ENCODE data around the gene THBS4.
A peak's percentile ranks its signal among the peaks of the same experiment; 100 is the strongest.
"Not testable (repeated sequence)": the region's sequence is repeated elsewhere in the genome, so short reads cannot be mapped to it uniquely, and the experiment has no call there.

The THBS4 gene

GRCh38 chr5:80077051-80077714 is 42.0 kb downstream of the THBS4 start:
- no peak for ATAC-seq

DNA sequence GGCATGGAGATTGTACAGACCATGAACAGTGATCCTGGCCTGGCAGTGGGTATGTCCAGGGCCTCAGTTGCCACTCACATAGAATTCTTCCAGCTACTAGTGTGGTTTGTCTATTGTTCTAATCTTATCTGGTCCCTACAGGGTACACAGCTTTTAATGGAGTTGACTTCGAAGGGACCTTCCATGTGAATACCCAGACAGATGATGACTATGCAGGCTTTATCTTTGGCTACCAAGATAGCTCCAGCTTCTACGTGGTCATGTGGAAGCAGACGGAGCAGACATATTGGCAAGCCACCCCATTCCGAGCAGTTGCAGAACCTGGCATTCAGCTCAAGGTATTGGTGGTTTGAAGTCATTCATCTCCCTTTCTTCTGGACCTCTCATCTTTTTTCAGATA is 43.8 kb downstream of the THBS4 start:
- no peak for ATAC-seq

DNA sequence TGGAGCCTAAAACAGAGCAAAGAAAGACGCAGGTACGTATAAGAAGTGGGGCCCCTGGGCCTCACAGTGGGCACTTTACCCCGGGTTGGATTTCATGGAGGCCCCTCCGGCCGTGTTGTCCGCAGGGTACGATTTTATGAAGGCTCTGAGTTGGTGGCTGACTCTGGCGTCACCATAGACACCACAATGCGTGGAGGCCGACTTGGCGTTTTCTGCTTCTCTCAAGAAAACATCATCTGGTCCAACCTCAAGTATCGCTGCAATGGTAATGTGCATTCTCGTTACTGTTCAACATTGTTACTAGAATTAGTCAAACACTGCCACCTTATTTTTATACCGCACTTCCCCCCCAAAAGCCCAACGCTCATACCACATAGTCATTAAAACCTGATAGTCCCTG is 47.1 kb downstream of the THBS4 start:
- no peak for ATAC-seq

GRCh38 chr5:80082731-80083100 is 47.6 kb downstream of the THBS4 start:
- ATAC-seq: peak in 1 of 2 donors; percentile 61

DNA sequence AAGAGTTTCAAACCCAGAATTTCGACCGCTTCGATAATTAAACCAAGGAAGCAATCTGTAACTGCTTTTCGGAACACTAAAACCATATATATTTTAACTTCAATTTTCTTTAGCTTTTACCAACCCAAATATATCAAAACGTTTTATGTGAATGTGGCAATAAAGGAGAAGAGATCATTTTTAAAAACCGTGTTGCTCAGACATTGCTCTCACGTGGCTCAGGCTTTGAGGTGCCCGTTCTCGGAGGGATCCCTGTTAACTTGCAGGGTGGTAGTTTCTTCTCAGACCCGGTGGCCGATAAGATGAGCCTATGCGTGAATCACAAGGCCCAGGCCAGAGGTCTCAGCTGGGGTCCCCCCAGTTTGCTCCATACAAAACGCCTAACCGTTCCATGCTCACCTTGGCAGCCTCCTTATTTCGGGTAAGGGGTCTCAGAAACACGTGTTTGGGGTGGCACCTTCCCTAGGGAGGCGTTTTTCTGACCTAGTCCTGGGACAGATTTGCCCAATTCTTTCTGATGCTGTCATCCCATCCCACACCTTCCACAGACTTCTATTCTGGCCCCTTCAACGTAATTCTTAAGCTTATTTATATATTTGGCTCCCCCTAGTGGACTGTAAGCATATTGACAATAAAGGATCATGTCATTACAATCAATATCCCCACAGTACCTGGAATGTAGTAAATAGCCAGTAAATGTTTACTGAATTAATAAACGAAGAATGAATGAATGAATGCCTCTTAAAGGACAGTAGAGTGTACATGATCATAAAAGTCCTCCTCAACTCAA is 48.1 kb downstream of the THBS4 start:
- ATAC-seq: peak; percentile 69 to 81

GRCh38 chr5:80090884-80091166 is 55.7 kb downstream of the THBS4 start:
- ATAC-seq: no peak

DNA sequence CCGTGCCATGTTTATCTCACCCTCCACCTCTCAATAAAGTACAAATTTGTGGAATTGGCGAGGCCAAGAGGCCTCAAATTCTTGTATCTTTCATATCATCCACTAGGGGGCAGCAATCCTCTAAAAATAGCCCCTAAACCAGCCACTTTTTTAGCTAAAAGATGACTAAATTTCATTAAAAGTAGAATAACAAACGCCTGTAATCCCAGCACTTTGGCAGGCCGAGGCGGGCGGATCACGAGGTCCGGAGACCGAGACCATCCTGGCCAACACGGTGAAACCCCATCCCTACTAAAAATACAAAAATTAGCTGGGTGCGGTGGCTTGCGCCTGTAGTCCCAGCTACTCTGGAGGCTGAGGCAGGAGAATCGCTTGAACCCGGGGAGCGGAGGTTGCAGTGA is 56.6 kb downstream of the THBS4 start:
- ATAC-seq: peak; percentile 17 to 44

GRCh38 chr5:80092486-80093107 is 57.4 kb downstream of the THBS4 start:
- ATAC-seq: no peak

- no peak for ATAC-seq
Measured at GRCh38 chr5:80093796-80094195, 58.6 kb downstream of the THBS4 start.

DNA sequence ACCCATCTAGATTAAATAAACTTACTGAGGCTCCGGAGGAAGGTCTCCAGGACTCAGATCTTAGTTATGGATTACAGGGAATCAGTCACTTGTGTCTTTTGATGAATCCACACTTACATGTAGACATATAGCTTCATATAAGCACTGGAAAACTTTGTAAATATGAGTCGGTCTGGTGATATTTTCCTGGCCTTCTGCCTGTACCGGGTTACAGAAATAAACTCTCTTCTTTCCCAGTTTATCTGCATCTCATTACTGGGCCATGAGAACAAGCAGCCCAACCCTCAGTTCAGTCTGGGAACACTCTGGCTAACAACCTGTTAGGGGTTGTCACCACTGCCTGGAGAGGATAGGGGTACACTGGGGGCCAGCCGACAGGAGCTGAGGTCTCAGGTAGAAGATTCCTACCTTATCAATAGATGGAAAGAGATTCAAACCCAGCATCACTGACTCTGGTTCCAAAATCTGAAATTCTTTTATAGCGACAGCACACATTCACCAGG is 59.1 kb downstream of the THBS4 start:
- ATAC-seq: no peak

DNA sequence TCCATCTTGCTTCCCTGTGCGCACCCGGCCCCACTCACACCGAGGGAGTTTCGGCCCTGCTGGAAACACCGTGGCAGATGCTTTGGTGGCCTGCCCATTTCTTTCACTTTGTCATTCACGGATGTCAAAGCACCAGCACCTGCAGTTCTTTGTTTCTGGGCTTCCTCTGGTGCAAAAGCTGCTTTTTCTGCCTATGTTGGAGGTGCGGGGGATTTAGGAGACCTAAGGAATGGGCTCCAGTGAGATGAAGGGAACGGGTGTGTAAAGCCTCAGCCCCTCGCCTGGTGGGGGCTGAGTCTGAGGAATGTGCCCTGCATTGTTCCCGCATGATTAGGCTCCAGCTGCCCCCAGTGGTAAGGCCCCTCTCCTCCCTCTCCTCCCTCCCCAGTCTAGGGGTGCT is 62.3 kb downstream of the THBS4 start:
- ATAC-seq: no peak

GRCh38 chr5:80101993-80102392 is 66.8 kb downstream of the THBS4 start:
- ATAC-seq: no peak

DNA sequence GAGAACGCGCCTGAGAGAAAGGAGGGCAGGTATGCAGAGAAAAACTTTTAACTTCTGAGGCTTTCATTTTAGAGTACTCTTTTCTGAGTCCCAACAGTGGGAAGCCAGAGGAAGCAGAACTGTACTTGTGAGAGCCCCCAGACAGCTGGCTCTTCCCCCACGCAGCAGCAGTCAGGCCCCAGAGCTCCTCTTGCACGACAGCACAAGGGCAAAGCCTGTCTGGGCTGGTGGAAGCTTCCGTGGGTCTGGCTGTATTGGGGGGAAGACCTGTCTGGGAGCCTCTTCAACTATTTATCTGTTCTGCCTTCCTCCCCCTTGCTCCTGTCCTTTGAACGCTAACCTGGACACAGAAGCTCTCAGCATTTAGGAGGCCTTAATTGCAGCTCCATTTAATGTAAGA is 68.2 kb downstream of the THBS4 start:
- no peak for ATAC-seq

GRCh38 chr5:80105698-80106439 is 70.7 kb downstream of the THBS4 start:
- no peak for ATAC-seq

- no peak for ATAC-seq
Measured at GRCh38 chr5:80106916-80107315, 71.8 kb downstream of the THBS4 start.

DNA sequence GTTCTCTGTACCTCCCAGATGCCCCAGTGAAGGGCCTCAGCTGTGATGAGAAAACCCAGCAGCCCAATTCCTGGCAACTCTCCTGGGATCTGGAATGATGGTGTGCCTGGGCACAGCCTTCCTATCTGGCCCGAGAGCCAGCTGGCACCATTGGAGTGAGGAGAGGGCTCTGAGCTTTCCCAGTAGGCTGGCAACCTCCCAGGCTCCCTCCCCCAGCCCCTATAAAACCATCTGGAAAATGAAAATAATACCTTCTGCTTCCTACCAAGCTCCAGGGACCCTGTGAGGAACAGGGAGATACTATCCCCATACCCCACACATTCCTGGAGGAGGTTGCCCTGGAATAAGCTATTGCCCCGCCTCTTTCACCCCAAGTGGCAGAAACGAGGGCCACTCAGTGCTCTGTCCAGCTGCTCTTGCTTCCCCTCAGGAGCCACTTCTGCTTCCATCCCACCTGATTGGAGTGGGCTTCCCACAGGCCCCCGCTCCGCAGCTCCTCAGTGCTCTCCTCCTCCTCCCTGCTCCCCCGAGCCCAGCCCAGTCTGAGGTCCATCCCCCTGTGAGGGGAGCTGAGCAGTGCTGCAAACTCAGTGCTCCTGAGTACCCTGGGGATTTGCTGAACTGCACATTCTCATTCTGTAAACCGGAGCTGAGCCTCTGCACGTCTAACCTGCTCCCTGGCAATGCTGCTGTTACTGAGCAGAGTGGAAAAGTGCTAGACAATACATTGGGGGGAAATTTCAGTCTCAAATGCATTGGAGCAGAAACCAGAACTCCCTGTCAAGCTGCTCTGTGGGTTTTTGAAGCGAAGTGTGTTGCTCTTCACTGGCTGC is 74.7 kb downstream of the THBS4 start:
- ATAC-seq: no peak

DNA sequence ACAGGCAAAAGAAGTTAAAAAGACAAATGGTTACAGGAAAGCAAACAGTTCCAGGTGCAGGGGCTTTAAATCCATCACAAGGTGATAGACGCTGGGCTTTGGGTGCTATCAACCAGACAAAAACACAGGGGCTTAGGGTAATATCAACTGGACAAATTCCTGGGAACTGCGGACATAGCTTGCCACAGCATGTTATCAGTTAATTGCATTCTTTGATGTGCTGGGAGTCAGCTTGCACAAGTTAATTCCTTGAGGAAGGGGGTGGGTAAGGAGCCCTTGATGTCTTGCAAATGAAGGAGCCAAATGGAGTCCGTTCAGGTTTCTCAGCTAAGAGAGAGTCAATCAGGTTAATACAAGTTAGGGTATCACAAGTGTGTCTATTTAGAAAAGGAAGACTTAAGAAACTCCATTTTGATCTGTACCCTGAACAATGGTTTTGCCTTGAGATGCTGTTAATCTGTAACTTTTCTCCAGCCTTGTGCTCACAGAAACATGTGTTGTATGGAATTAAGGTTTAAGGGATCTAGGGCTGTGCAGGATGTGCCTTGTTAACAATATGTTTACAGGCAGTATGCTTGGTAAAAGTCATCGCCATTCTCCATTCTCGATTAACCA is 76.3 kb downstream of the THBS4 start:
- not testable (repeated sequence) for ATAC-seq

- ATAC-seq: no peak
Measured at GRCh38 chr5:80114860-80115259, 79.7 kb downstream of the THBS4 start.

DNA sequence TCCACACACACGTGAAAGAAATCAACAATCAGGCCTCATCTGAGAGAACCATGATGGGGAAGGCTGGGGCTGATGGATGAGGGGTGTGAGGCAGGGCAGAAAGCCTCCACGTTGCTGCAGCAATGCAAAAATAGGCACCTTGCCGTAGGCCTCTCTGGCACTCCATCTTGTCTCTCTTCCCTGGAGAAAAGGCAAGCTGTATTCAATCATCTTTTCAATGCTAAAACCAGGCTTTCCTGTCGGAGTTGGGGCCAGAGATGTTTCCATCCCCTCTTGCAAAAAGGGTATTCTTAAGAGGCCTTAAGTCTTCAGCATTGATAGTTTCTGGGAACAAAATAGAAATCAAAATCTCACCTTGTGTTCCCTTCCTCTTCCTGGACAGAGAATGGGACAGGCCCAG is 80.9 kb downstream of the THBS4 start:
- no peak for ATAC-seq

DNA sequence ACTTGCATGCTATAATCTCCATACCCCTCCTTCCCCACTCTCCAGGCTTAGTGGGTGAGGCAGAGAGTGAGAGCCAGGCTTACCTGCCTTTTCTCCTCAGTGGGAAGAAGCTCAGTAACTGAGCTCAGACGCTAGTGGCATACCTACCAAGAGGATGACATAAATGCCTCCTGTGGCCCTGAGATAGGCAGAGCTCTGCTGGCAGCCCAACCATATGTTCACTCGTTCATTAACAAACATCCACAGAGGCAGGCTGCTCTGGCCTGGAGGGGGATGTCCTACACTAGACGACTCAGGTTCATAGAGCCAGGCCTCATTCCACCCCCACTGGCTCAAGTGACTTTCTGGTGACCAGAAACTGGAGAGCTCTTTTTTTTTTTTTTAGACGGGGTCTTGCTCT is 81.3 kb downstream of the THBS4 start:
- ATAC-seq: no peak

DNA sequence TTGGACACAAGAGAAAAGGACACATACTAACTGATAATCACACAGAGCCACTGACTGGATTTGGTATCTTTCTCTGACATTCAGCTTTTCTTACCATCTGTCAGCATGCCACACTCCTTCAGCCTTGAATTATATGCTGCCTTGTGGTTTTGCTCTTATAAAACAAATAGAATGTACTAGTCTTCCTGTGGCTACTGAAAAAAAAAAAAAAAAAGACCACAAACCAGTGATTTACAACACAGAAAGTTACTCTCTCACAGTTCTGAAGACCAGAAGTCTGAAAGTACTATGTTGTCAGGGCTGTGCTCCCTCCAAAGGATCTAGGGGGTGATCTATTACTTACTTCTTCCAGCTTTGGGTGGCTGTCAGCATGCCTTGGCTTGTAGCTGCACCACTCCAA is 82.3 kb downstream of the THBS4 start:
- ATAC-seq: no peak

- no peak for ATAC-seq
Measured at GRCh38 chr5:80119372-80119771, 84.2 kb downstream of the THBS4 start.
